VCaP (cell line): Measurements from ENCODE around the gene DDAH2.

Experiments used
- H3K27ac ChIP-seq: fragments of 450-650 bp; 2 replicates; pipeline ENCODE4 v1.5.1; 2017
- TF ChIP-seq, protein P1 (sequence below): fragments of 450-650 bp; conservative IDR thresholded peaks from 2 replicates; pipeline ENCODE4 v1.5.1; 2017; ENCODE audit warnings: mild to moderate bottlenecking, moderate library complexity

Gene DDAH2

DNA sequence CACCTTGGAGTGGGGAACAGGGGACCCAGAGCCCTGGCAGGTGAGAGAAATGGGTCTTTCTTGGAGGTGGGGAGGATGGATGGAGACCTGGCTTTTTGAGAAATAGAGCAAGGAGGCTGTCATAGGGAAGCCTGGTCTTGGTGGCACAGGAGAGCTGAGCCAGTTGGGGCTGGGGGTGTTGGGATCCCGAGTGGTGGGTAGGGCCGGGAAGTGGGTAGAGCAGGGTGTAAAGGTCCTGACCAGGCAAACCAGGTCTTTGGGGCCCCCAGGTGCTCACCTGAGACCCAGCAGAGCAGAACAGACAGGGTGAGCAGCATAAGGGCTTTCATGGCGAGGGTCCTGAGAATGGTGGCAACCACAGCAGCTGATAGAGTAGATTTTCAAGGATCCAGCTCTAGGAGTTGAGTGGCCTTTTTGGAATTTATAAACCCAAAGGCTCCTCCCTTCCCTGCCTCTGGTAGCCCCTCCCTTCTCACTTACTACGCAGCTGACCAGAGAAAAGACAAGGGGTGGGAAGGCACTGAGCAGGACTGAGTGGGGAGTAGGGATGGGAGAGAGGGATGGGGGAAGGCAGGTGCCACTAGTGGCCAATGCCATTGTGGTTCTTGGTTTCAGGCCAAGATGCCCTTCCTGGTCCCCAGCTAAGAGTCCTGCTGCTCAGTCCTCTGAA is 7.6 kb downstream of the DDAH2 start, which contains the start of gene LY6G6C:
Gene LY6G6C, minus strand, starts transcription at position 396 of the 670 bp plus-strand sequence. Its CDS starts 67 bp downstream, at position 329.
- TF ChIP-seq, protein P1, sequence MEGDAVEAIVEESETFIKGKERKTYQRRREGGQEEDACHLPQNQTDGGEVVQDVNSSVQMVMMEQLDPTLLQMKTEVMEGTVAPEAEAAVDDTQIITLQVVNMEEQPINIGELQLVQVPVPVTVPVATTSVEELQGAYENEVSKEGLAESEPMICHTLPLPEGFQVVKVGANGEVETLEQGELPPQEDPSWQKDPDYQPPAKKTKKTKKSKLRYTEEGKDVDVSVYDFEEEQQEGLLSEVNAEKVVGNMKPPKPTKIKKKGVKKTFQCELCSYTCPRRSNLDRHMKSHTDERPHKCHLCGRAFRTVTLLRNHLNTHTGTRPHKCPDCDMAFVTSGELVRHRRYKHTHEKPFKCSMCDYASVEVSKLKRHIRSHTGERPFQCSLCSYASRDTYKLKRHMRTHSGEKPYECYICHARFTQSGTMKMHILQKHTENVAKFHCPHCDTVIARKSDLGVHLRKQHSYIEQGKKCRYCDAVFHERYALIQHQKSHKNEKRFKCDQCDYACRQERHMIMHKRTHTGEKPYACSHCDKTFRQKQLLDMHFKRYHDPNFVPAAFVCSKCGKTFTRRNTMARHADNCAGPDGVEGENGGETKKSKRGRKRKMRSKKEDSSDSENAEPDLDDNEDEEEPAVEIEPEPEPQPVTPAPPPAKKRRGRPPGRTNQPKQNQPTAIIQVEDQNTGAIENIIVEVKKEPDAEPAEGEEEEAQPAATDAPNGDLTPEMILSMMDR, result no peak

GRCh38 chr6:31720196-31720770 is 8.8 kb downstream of the DDAH2 start:
- H3K27ac ChIP-seq, result no peak overlapping the region
- TF ChIP-seq, protein P1, result no peak

More for the DNA sequence above, 7.6 kb downstream of the DDAH2 start, which contains the start of gene LY6G6C:
- no peak within 1 kb of the TSS for H3K27ac ChIP-seq

- TF ChIP-seq, protein P1, result no peak
- peak overlapping the region; percentile 77 for H3K27ac ChIP-seq
Observed at GRCh38 chr6:31719001-31719400, 10.1 kb downstream of the DDAH2 start.

GRCh38 chr6:31718265-31718664 is 10.8 kb downstream of the DDAH2 start:
- peak overlapping the region; percentile 77 for H3K27ac ChIP-seq
- TF ChIP-seq, protein P1, result no peak

- peak overlapping the region; percentile 77 for H3K27ac ChIP-seq
- TF ChIP-seq, protein P1, result no peak
Observed at GRCh38 chr6:31717499-31718222, 11.4 kb downstream of the DDAH2 start.

DNA sequence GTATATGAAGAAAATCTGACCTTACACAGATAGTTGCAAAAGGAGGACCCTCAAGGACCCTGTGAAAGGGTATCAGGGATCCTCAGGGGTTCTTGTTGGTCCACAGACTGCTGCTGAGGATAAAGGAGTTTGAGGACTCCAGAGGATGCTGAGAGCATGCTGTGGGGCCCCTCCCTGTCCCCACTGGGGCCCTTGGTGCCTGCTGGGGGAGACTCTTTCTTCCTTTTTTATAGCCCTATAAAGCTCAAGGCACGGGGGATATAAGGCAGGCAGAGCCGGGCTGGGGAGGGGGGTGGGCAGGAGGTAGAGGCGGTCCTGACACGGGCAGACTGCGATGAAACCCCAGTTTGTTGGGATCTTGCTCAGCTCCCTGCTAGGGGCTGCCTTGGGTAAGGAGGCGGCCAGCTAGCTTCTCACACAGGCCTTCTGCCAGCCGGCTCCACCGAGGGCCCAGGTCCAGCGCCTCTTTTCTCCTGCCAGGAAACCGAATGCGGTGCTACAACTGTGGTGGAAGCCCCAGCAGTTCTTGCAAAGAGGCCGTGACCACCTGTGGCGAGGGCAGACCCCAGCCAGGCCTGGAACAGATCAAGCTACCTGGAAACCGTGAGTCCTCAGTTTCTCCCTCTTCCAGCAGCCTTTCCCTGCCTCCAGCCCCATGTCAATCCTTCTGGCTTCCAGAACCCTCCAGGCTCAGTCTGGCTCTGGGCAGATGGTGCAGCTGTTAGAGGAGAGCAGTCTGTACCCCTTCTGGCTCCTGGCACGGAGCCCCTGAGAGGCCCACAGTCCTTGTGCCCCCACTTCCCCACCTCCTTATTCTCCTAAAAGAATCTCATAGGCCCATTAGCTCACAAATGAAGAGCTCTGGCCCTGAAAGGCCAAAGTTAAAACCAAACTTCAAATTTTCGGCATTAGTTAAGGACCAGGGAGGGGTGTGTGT is 13.8 kb downstream of the DDAH2 start, which contains the start of gene LY6G6D:
Gene LY6G6D, plus strand, starts transcription at position 327 of the 937 bp plus-strand sequence. Its CDS starts 8 bp downstream, at position 335.
- TF ChIP-seq, protein P1, result no peak
- H3K27ac ChIP-seq, result no peak within 1 kb of the TSS
